HepG2 (cell line): ENCODE data around the gene PPFIA3. TPM values are rescaled to one million over a fixed set of nuclear protein-coding genes. Genes with fewer than 3 reads are reported as not detected.
A peak's percentile ranks its signal among the peaks of the same experiment; 100 is the strongest.

ENCODE experiments used
- DZIP1 ChIP-seq: sonication (generic); formaldehyde crosslinking; IDR thresholded peaks from 2 replicates; pipeline ENCODE4 v1.5.0; 2020; ENCODE audit warnings: mild to moderate bottlenecking, missing genetic modification reagents
- HNRNPK ChIP-seq: fragments of 200-400 bp; formaldehyde crosslinking; IDR thresholded peaks from 2 replicates; pipeline ENCODE4 v1.6.1; 2018; ENCODE audit warnings: low read length, low read depth, moderate library complexity, mild to moderate bottlenecking; ENCODE audit not compliant: poor library complexity, severe bottlenecking
- MAZ ChIP-seq, 2 experiments: sonication (generic) in 1 of 2; formaldehyde crosslinking in 1 of 2; IDR thresholded peaks; 2 replicates each; pipeline versions ENCODE4 v1.5.0 to v1.6.1; 2012 to 2020; ENCODE audit warnings: low read depth in 2 of 2, mild to moderate bottlenecking in 2 of 2, borderline replicate concordance in 1 of 2, improper control_type of control experiment in 1 of 2, low read length in 1 of 2, missing genetic modification reagents in 1 of 2, moderate library complexity in 1 of 2
- SOX5 ChIP-seq: IDR thresholded peaks from 2 replicates; pipeline ENCODE4 v1.6.1; 2016; ENCODE audit warnings: borderline replicate concordance
- XRCC5 ChIP-seq: fragments of 200-400 bp; formaldehyde crosslinking; optimal IDR thresholded peaks from 2 replicates; pipeline ENCODE3; 2017; ENCODE audit warnings: mild to moderate bottlenecking, low read length
- ZBTB33 ChIP-seq: sonication (generic); formaldehyde crosslinking; IDR thresholded peaks from 2 replicates; pipeline ENCODE4 v1.4.0; 2020; ENCODE audit warnings: missing genetic modification reagents
- ZFYVE20 ChIP-seq: sonication (generic); formaldehyde crosslinking; IDR thresholded peaks from 2 replicates; pipeline ENCODE4 v1.8.0; 2023; ENCODE audit warnings: low read depth, mild to moderate bottlenecking, moderate library complexity, missing genetic modification reagents, borderline replicate concordance
- ZNF501 ChIP-seq: sonication (generic); formaldehyde crosslinking; IDR thresholded peaks from 2 replicates; pipeline ENCODE4 v1.5.1; 2020; ENCODE audit warnings: mild to moderate bottlenecking, moderate library complexity, missing genetic modification reagents
- ZNF552 ChIP-seq: sonication (generic); formaldehyde crosslinking; IDR thresholded peaks from 2 replicates; pipeline ENCODE4 v1.9.0; 2022; ENCODE audit warnings: missing genetic modification reagents, mild to moderate bottlenecking, borderline replicate concordance
- ZNF646 ChIP-seq: sonication (generic); formaldehyde crosslinking; IDR thresholded peaks from 2 replicates; pipeline ENCODE4 v1.9.0; 2021; ENCODE audit warnings: mild to moderate bottlenecking, missing genetic modification reagents
- polyA plus RNA-seq, 8 experiments: library from polyadenylated mRNA; depleted of rRNA in 3 of 8; stranded (reverse) in 7 of 8; unstranded in 1 of 8; fragments of >200 nt; fragmentation: Illumina TruSeq in 4 of 8; extraction: Trizol in 4 of 8; gene quantifications; 2 replicates each; pipeline versions ENCODE4 v1.2.1 to v1.2.3, GENCODE V29; 2011 to 2016; ENCODE audit warnings: low read depth in 4 of 8, missing spikeins in 1 of 8, mixed read lengths in 1 of 8; ENCODE audit not compliant: insufficient read depth in 1 of 8
- total RNA-seq, 5 experiments: library from RNA; depleted of rRNA; stranded (reverse); fragments of >200 nt; fragmentation: Illumina TruSeq; extraction: Trizol; gene quantifications; 2 replicates each; pipeline ENCODE4 v1.2.3, GENCODE V29; 2016; ENCODE audit warnings: low read depth in 1 of 5

PPFIA3 gene
- total and polyA plus RNA-seq, 2 of the 13 experiments (the other 11 are each of a cell fraction or from before 2014, with no cell fraction given) = 6.7 to 8.6 TPM

- 0 out of 2 replicates have a peak, but pooled peaks have one; percentile 25 for TF ChIP-seq ZBTB33
- TF ChIP-seq HNRNPK = peak; percentile 96
- TF ChIP-seq SOX5 (CRISPR knock-in tag) = peak; percentile 23; the same call in 1 of the 2 replicates
- TF ChIP-seq ZNF646 = no peak
- no peak for TF ChIP-seq ZFYVE20 (CRISPR knock-in tag)
- TF ChIP-seq DZIP1 (CRISPR knock-in tag) = peak; percentile 90; the same call in 1 of the 2 replicates
- peak; percentile 29 for TF ChIP-seq MAZ (IDR thresholded peaks at IDR 0.05; ENCODE audit: borderline replicate concordance, low read depth, low read length)
- TF ChIP-seq MAZ (CRISPR knock-in tag; IDR thresholded peaks at IDR 0.05; ENCODE audit: low read depth) = peak; percentile 77; the same call in 1 of the 2 replicates
- TF ChIP-seq ZNF552 (CRISPR knock-in tag) = peak; percentile 78; the same call in 1 of the 2 replicates
- TF ChIP-seq ZNF501 (CRISPR knock-in tag) = peak; percentile 72; the same call in 1 of the 2 replicates
- TF ChIP-seq XRCC5 = peak; percentile 17
Measured at GRCh38 chr19:49118565-49119410, 556 bp upstream of the PPFIA3 start, which contains the start of gene C19orf73 (continued).
